Posterior cingulate gyrus (tissue), 11 donors: ENCODE results near the gene PRMT7.

Source experiments
- DNase-seq, 10 donors: peaks; one replicate each; pipeline versions ENCODE4 v3.0.0 to v3.0.0-alpha.2; 2020 to 2021; ENCODE audit warnings: mixed read lengths in 3 of 10
- intact Hi-C: fragments of 100-400 bp; cut with DNase I; formaldehyde crosslinking; loops from one replicate; pipeline ENCODE4 v1.15.1; 2023

PRMT7 gene

DNA sequence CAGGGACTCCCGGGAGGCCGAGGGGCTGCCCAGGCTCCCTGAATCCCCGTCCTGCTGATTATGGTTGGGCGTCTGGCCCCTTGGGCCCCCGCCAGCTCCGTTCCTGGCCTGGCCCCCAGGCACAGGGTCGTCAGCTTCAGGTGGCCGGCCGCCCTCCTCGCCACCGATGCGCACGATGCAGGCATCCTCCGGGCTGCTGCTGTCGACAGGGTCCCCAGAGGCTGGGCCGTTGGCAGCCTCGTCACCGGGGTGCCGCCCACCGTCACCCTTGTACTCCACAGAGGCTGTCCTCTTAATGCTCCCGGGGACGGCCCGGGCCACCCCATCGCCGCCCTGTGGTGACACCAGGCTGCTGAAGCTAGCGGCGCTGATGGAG, 60.4 kb downstream of the PRMT7 start:
- intact Hi-C loops = loop anchor here (10.0 kb wide), 1 partner anchor 134 kb away; no protein-coding TSS in a partner anchor
- DNase-seq = peak in 3 of 10 donors; percentile 64 to 81 (median 74)

DNA sequence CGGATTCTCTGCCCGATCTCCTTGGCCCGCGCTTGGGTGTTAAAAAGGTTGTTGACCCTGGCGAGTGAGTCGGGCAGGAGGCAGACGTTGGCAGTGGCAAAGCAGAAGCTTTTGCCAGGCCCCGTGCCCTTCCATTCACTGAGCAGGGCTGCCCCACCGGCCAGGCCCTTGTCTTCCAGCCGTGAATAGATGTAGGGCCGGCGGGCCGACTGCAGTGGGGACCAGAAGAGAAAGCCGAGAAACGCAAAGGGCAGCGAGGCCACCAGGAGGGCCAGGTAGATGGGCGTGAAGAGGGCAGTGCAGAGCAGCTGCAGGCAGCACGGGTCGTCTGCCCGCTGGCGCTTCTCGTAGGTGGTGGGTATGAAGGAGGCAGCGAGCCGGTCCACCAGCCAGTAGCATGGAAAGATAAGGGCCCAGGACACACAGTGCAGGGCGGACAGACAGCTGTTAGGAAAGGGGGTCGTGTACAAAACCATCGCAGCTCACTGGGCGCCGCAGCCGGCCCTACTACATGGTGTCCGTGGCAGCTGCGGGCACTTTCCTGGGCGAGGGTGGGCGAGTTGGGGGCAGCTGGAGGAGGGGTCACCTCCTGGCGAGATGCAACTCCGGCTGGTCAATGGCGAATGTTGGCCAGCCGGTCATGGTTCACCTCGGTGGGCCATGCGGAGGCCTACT, 61.0 kb downstream of the PRMT7 start:
- intact Hi-C loops = loop anchor here (10.0 kb wide), 1 partner anchor 133 kb away; no protein-coding TSS in a partner anchor
- peak in 3 of 10 donors; percentile 60 to 79 (median 67) for DNase-seq

DNA sequence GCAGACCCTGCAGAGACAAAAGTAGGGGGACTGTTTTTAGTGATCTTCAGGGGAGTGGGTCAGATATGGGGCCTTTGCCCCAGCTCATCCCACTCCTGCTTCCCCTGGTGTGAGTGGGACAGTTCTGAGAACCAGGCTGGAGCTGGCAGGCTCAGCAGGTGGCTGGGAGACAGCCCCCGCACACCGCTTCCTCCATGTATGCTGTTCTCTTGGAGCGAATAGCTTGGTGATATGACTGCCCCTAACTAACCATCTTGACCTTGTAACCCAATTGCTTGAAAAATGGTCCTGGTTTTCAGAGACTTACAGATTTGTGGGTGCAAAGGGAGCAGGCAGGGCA, 61.5 kb downstream of the PRMT7 start:
- peak in 2 of 10 donors; percentile 59 to 66 for DNase-seq
- intact Hi-C loops = loop anchor here (10.0 kb wide), 1 partner anchor 132 kb away; no protein-coding TSS in a partner anchor

DNA sequence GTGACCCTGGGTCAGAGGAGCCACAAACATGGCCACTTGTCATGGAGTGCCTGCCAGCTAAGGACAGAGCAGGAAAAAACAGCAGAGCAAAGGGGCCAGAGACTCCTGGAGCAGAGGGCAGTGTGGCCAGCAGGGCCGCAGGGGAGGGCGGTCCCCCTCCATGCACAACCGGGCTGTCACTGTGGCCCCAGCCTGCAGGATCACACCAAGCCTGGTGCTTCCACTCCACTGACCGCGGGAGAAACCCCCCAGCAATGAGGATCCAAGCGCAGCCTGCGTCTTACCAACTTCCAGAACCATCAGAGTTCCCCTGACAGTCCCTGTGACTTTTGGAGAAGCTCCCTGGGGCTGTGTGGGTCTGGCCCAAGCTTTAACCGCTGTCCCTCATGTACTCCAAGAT, 62.0 kb downstream of the PRMT7 start:
- intact Hi-C loops = loop anchor here (10.0 kb wide), 1 partner anchor 132 kb away; no protein-coding TSS in a partner anchor
- DNase-seq = peak in 3 of 10 donors; percentile 38 to 63 (median 44)

DNA sequence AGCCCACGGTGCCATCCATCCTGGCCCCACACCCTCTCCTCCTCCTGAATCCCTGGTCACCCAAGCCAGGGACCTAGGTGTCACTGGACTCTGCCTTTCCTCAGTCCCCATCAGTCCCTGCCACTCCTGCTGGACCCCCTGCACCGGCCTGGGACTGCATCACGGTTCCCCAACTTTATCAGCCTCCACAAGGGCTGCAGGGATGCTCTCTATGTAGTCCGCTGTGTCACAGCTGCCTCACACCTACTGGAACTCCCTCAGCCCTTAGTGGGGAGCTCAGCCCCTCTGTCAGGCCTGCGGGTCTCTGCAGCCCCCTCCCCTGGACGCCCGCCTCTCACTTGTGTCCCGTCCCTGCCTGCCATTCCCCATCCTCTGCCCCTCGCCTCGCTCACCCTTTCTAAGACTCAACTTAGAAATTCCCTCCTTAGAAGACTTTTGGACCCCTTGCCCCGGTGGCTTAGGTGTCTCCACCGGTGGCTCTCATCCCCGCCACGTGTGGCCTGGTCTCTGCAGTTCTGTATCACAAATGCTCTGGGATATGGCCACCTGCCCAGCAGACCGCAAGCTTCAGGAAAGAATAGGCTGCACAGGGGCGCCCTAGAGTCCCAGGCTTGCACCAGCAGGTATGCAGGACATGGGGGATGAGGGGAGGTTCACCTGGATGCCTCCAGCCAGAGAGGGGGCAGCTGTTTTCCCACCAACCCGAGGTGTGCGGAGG, 62.9 kb downstream of the PRMT7 start:
- DNase-seq = peak in 4 of 10 donors; percentile 7 to 72 (median 56)
- intact Hi-C loops = loop anchor here (10.0 kb wide), 1 partner anchor 131 kb away; no protein-coding TSS in a partner anchor

DNA sequence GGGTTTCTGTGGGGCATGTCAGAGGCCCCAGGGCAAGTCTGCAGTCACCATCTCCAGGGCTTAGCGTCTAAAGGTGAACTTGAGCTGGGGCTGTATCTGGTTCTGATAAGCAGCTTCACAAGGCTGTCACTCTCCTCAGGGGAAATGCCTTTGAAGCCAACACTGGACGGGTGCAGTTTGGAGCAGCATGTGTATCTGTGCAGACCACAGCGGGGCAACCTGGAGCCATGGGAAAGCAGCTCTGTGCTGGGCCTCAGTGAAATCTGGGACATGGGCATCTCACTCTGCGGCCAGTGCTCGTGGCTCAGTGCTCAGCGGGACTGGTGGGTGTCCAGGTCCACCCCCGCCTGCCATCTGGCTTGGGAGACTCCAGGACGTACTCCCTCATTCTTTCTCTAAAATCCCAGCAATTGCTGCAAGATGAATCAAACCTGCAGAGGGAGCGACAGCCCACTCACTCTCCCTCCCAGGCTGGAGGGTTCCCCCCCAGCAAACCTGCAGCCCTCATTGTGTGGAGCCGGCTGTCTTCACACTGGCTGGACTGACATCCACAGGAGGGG, 63.5 kb downstream of the PRMT7 start:
- intact Hi-C loops = loop anchor here (10.0 kb wide), 1 partner anchor 130 kb away; no protein-coding TSS in a partner anchor
- peak in 8 of 10 donors; percentile 64 to 96 (median 84) for DNase-seq

DNA sequence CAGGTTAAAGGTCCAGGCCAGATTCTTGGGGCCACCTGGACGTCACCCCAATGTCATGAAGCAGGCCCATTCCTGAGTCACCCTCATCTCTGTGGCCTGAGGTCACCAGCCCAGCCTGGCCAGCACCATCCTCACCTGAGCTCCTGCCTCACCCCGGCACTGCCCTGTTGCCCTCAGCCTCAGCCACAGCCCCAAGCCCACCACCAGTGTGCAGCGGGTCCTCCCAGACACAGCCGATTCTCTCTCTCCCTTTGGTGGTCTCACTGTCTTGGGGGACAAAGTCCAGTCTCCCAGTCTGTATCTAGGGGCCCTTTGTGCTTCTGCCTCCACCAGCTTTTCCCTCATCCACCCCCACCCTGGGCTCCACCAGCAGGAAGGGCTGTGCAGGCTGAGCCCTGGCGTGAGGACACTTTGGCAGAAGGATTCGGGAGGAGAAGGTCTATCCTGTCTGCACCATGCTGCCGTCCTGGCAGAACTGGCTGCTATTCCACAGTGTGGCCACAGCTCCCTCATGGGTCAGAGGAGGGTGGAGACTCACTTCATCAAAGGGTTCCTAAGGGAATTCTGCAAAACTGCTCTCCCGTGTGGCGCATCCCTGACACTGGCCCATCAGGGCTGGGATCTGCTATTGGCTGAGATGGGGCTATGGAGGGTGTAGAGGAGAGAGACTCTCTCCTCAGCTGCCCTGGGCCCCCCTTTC, 64.3 kb downstream of the PRMT7 start:
- intact Hi-C loops = loop anchor here (10.0 kb wide), 1 partner anchor 130 kb away; no protein-coding TSS in a partner anchor
- DNase-seq = peak in 3 of 10 donors; percentile 57 to 78 (median 67)

DNA sequence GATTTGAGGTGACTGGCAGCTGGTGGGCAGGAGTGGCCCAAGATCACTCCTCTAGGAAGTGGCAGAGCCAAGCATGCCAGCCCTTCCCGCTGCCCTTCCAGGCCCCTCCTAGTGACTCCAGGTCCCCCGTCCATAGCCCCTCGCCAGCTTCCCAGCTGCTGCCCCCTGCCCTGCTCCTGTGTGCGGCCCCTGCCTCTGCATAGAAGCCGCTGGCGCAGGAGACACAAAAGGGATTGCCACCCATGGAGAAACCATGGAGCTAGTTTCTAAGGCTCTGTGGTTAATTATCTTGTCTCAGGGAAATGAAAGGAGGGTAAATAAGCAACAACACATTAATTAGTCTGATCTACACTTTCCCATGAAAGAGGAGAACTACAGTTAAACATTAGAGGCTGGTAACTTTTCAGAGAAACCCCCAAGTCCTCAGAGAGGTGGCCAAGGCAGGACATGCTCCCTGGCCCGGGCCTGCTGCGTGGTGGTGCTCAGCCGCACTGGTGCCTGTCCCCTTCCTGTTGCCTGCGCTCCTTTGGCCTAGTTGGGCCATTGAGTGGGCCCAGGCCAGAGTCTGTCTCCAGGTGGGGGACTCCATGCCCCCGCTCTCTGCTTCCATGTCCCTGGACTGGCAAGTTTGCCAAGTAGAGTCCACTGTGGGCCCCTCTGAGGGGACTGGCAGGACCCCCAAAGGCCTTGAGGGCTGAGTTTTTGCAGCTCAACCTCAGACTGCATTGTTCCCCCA, 65.2 kb downstream of the PRMT7 start:
- intact Hi-C loops = loop anchor here (10.0 kb wide), 1 partner anchor 129 kb away; no protein-coding TSS in a partner anchor
- DNase-seq = peak in 3 of 10 donors; percentile 35 to 67 (median 58)

DNA sequence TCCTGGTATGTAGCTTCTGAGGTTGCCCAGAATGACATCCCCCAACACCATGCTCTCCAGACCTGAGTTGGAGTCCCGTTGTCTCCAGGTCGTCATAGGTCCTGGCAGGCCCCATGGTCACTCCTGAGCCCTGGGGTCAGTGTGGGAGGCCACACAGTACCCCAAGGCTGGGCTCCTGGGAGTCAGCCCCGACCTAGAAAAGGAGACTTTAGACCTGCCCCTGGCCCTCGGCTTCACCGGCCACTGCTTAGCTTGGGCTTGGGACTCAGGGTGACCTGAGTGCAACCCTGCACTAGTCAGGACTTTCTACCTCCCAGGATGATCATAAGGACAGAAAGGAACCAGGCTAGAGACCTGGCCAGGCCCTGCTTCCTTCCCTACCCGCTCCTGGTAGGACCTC, 65.8 kb downstream of the PRMT7 start:
- DNase-seq = peak in 3 of 10 donors; percentile 45 to 77 (median 50)
- intact Hi-C loops = loop anchor here (10.0 kb wide), 1 partner anchor 128 kb away; no protein-coding TSS in a partner anchor

DNA sequence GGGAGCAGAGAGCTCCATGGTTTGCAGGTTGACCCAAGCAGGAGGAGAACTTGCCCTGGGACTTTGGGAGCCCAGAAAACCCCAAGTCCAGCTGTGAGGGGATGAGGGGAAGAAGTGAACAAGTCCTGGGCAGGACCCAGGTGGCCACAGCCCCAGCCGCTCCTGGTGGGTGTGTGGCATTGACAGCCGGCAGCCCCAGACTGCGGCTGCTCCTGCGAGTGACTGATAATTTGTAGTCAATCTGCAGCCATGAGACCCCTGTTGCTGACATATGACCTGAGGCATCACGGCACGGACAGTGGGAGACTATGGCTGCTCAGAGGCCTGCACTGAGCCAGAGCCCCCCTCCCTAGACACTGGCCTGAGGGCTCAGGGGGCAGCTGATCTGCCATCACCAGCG, 66.4 kb downstream of the PRMT7 start:
- intact Hi-C loops = loop anchor here (10.0 kb wide), 1 partner anchor 128 kb away; no protein-coding TSS in a partner anchor
- peak in 3 of 10 donors; percentile 47 to 60 (median 49) for DNase-seq

DNA sequence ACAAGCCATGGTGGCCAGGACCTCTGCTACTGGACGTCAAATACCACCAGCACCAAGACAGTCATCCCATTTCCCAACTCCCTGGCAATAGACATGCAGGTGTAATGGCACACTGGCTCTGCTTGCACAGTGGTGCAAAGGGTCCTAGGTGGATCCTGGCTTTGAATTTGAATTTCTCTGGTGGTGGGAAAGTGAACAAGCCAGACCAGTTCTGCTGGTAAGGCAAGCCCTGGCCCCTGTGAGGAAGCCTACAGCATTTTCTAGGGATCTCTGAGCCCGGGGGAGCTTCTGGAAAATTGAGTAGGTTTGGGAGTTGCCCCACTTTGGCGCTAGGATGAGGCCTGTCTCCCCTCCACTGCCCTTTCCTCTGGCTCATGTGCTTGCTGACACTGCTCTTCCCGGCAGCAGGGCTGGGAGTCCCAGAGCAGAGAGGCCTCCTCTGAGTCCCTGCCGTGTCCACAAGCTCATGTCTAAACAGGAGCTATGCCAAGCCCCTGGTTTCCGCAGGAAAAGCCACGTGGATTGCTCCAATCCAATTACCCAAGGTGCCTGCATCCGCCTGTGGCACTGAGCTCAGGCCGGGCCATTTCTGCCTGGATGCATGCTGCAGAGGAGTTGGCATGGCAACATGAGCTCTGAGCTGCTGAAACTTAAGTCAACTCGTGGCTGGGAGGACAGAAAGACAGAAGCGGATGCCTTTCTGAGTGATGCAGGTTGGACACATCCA, 67.0 kb downstream of the PRMT7 start:
- intact Hi-C loops = loop anchor here (10.0 kb wide), 1 partner anchor 127 kb away; no protein-coding TSS in a partner anchor
- peak in 5 of 10 donors; percentile 53 to 92 (median 89) for DNase-seq

DNA sequence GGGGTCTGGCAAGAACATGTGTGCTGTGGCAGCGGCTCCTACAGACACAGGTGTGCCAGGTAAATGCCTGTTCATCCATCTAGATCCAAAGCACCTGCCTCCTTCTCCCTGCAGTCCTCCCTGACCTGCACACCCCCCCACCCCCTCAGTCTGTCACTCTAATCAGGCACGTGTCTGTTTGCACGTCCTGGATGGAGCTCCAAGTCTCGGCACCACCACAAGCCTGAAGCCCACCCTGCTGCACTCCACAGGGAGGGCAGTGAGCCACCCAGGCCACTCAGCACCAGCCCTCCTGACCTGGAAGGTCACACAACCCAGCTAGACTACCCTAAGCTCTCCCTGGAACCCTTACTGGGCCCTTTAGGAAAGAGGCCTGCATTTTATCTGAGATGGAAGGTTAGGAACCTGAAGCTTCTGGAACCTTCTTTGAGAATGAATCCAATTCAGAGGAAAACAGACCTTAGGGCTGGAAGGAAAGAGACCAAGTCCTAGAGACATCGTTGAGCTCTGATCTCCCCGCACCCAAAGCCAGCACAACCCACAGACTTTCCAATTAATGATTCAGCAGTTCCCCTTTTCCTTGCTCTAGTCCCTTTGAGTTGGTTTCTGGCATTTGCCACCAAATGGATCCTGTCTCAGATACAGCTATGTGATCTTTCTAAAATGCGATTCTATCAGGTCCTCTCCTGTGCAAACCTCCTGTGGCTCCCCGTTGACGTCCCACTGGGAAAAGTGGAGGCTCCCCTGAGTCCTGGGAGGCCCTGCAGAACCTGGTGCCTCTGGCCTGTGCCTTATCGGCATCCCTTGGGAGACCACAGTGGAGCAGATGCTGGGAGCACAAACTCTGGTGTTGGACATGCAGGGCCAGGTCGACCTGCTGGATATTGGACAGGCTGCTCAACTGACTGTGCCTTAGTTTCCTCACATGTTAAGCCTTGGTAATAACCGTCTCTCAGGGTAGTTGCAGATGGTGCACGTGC, 67.9 kb downstream of the PRMT7 start:
- intact Hi-C loops = loop anchor here (10.0 kb wide), 1 partner anchor 126 kb away; no protein-coding TSS in a partner anchor
- peak in 4 of 10 donors; percentile 4 to 74 (median 42) for DNase-seq

DNA sequence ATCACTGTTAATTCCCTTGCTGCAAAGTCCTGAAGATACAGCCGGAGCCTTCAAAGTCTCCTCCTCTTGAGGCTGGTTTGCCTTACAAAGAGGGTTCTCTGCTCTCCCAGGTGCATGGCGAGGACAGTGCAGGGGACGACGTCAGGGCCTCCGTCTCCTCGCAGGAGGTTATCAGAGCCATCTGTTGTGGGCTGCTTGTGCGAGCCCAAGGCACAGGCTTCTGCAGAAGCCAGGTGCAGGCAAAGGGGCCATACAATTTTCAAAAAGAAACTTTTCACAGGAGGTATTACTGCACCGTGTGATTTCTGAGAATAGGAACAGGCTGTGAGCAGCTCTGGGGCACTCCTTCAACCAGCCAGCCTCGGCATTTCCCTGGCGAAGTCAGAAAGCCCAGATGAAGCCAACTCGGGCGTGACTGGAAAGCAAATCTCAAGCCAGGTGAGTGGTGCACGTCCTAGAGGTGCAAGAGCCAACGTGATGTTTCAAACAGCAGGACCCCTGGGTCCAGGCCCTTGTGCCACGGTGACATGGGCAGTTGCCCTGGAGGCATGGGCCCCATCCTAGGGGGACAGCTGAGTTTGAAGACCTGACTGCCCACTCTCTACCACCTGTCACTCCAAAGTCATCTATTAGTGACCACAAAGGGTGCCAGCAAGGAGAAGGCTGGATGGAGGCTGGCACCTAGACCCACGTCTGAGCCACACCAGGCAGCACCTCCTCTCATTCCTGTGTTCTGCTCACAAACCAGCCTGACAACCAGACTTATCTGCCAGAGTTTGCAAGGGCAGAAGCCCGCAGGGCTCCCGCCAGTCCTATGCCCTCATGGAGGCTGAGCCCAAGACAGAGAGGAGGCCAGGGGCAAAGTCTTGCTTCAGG, 68.9 kb downstream of the PRMT7 start:
- intact Hi-C loops = loop anchor here (10.0 kb wide), 1 partner anchor 125 kb away; no protein-coding TSS in a partner anchor
- peak in 3 of 10 donors; percentile 60 to 73 (median 70) for DNase-seq

DNA sequence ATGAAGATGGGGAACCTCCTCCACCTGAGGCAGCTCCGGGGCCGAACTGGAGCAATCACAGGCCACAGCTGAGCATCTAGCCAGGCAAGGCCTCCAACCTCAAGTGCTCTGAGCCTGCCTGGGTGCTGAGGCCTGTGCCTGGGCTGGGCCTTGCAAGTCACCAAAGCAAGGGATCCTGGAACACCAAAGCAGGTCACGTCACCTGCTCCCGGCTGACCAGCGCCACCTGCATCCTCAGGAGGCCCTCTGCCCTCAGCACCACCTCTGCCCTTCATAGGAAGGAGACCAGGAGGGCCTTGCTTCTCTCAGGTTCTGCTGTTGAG, 69.5 kb downstream of the PRMT7 start:
- intact Hi-C loops = no loop called here
- DNase-seq = peak in 3 of 10 donors; percentile 60 to 68 (median 66)

DNA sequence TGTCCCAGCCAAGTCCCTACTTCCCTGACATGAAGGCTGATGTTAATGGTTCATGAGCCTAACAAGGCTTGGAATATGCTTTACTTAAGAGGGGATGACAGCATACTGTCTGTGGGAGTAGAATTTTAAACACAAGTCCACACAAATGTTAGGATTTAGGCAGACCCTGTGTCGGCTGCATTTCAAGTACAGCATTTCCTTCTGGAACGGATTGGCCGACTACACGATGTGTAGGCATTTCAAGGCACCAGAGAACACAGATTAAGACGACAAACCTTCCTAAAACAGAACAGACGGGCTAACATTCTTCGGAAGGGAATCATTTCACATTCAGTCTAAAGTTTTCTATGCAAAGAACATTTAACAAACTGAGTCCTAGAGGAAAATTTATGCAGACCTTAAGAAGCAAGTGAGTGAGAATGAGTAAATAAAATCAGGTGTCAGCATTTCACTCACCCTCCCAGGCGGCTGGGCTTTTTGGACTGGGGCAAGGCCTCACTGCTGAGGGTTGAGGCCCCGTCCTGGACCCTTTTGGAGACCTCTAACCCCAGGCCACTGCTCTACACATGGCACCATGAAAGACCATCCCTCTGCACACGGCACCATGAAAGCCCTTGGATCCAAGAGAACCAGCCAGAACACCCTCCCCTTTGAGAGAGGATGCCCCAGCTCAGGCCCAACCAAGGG, 70.0 kb downstream of the PRMT7 start:
- intact Hi-C loops = no loop called here

DNA sequence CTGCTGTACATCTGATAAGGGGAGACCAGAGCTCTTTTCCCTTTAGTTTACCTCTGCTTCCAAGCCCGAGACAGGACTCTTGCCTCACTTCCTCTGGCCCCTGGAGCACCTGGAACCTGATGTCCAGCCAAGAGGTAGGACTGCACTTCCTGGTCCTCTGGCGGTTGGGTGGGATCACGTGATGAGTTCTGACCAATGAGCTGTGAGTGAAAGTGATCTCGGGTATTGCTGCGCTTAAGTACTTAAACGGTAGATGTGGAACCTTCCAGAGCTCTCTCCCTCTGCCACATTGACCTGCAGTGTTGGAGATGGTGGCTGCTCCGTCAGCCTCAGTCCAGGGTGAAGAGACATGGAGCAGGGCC, 70.5 kb downstream of the PRMT7 start:
- intact Hi-C loops = no loop called here
- DNase-seq = peak in 2 of 10 donors; percentile 10 to 14

More for the DNA sequence above, 70.0 kb downstream of the PRMT7 start:
- peak in 3 of 10 donors; percentile 54 to 69 (median 66) for DNase-seq
